DMS53 treated with DMSO at 0.1 percent for 48 hours (cell line): ENCODE data around the gene ACYP1.

Experiments
- DNase-seq: peaks from one replicate; lab custom pipeline; 2025; ENCODE audit not compliant: unreplicated experiment; lab: John Stamatoyannopoulos, UW

Gene ACYP1

GRCh38 chr14:75040959-75041358 lies 22.9 kb downstream of the ACYP1 start:
- DNase-seq = no peak

DNA sequence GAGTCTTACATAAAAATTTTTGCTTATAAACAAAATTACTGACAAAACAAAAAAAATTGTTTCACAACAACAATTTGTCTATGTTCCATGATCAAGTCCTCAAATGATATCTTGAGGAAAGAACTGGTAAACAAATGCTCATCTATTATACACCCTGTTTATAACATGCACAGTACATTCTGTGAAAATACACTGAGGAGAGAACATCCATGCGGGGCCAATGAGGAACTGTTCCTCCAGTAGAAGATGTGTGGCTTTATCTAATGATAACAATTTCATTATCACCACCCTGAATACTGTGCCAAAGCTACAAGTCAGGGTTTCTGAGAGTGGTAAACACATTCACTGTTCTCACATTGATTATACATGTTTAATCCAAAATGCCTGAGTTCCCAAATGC lies 23.3 kb downstream of the ACYP1 start:
- no peak for DNase-seq

DNA sequence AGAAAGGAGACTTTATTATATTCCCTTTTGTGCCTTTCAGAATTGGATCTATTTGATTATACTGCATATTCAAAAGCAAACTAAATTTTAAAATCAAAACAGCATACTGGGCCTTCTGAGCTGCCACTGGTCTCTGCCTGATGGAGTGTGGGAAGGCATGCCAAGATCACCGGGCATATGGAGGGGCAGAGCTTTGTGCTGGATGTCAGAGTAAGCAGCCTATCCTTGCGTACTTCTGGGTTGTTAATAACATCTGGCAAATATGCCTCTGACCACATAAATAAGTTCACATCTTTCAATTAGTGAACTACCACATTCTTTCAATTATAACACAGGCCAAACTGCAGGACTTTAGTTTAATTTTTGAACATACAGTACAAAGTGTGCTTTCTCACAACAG lies 30.9 kb downstream of the ACYP1 start:
- no peak for DNase-seq

DNA sequence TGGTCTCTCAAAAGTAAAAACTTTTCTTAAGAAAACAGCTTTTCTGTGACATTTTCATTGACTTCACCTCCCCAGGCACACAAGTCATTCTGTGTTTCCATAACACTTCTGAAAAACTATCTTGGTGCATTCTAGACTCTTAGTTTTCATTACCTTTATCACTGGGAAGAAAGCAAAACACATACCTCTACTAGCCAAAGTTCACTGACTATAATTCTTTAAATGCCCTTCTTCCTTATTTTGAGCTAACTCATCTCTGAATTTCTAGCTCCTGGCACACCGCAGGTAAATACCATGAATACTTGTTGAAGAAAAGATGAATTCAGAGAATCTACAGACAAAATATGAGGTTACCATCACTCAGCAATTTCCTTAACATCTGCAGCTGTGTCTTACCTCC lies 33.7 kb downstream of the ACYP1 start:
- no peak for DNase-seq

DNA sequence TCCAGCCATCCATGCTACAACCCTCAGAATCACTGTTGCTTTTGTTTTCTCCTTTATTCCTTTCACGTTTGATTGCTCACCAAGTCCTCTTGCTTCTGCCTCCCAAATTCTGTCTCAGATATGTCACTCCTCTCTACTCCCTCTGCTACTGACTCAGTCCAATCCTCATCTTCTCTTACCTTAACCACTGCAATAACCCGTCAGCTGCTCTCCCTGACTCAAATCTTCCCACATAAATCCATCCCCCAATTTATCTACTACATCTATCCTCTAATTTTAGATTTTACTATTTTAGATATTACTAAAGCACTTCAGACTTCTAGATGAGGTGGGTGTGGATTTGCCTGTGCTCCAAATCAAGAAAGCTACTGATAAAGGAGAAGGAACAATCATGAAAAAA lies 37.9 kb downstream of the ACYP1 start:
- DNase-seq = no peak

DNA sequence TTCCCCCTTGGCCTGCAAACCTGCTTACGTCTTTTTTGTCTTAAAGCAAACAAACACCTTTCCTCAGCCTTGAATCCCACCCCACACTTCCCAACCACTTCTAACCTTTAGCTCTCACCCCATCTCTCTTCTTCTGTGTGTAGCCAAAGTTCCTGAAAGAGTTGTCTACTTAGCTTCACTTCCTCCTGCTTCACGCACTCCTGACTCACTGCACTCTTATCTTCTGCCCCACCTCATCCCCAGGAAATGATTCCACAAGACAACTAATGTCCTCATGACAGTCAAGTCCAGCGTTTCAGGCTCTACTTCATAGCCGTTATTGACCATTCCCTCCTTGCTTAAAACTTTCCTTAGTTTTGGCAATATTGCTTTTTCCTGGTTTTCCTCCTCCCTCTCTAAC lies 38.7 kb downstream of the ACYP1 start:
- no peak for DNase-seq

DNA sequence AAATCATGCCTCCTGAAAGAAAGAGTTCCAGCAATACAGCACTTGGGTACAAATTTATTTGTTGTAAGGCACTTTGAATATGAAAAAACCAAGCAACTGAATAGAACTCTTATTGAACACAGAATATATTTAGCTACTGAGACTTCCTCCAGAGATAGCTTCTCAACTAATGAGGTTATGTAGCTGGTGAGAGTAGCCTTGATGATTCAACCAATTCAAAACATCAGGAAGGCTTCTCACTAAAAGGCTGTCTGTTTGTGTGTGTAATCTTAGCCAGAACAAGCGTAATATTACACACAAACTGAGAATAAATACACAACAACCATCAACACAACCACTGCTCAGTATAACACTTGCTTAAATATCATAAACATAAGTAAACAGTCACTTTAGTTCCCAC lies 40.7 kb downstream of the ACYP1 start:
- no peak for DNase-seq

DNA sequence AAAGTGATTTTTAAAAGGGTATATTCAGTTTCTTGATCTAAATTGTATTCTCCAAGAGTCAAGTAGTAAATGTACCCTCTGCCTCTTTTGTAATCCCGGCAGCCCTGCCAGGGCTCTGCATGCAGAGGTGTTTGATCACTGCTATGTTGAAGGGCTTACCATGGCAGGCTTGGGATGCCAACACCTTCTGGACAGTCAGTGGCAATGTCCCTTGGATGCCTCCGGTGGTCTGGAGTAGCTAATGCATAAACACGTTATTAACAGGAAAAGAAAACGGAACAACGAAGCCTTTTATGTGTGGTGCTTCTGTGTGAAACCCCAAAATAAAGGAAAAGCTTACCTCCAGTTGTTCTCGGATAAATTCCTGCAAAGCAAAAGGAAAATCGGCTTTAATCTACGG lies 41.2 kb downstream of the ACYP1 start:
- DNase-seq = no peak

- DNase-seq = no peak
Measured at GRCh38 chr14:75018694-75019093, 45.1 kb downstream of the ACYP1 start.

- DNase-seq = no peak
Measured at GRCh38 chr14:75016815-75017214, 47.0 kb downstream of the ACYP1 start.

DNA sequence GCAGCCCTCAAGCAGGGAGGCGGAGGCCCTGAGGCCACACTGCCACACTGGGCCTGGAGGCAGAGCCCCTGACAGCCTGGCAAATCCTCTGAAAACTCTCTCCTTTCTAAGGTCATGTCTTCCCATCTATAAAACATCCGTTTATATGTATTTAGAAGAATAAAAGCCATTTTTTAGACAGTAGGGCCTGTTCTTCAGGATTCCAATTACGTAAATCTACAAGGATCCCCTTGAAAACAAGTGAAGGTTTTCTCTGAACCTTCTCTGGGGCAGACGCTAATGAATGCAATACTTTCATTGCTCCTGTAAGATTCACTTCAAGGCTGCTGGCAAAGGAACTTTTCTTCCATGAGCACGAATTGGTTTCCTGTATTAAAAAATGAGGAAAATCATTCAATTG lies 48.3 kb downstream of the ACYP1 start:
- DNase-seq = no peak

DNA sequence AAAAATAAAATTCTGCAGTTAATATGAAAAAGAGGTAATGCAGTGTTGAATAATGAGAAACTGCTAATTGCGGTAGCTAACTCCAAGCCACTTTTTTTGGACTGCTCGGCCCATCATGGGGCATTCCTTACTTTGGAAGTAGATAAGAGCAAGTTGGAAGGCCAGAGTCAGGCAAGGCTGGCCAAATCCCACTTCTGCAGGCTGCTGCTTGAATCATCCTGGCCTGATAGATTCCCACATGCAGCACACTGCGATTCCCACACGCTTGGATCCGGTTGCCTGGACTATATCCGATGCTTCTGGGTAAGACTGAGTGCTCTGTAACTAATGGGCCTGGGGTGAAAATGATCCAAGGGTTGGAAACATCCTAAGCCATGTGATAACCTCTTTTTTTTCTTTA lies 50.5 kb downstream of the ACYP1 start:
- DNase-seq = no peak

DNA sequence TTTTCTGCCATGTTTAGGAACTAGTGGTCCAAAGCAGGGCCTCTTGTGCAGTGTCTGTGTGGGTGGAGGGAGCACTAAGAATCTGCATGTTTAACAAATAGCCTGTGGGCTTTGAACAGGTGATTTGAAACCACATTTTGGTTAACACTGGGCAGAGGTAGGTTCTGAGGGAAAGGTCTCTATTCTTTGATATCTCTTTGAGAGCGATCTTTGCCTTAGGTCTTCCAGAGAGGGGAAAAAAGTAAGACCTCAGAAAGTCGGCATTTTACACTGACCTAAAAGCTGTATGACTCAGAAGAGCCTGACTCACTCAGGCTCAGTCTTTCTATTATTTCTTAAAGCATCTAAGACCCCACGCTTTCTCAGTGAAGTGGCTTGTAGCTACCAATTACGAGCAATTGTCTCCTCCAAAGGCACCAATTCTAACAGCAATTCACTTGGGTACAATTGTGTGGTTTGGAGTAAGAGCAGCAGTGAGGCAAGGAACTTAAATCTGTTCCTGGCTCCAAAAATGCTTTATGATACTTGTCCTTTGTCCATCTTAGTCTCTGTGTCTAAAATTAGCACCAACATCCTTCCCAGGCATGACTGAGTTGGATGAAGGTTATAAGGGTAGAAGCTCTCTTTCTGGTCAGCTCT lies 52.3 kb downstream of the ACYP1 start:
- no peak for DNase-seq

GRCh38 chr14:75010472-75011093 lies 53.2 kb downstream of the ACYP1 start:
- no peak for DNase-seq

GRCh38 chr14:75009176-75009575 lies 54.6 kb downstream of the ACYP1 start:
- no peak for DNase-seq

- no peak for DNase-seq
Measured at GRCh38 chr14:75005357-75005756, 58.5 kb downstream of the ACYP1 start.

DNA sequence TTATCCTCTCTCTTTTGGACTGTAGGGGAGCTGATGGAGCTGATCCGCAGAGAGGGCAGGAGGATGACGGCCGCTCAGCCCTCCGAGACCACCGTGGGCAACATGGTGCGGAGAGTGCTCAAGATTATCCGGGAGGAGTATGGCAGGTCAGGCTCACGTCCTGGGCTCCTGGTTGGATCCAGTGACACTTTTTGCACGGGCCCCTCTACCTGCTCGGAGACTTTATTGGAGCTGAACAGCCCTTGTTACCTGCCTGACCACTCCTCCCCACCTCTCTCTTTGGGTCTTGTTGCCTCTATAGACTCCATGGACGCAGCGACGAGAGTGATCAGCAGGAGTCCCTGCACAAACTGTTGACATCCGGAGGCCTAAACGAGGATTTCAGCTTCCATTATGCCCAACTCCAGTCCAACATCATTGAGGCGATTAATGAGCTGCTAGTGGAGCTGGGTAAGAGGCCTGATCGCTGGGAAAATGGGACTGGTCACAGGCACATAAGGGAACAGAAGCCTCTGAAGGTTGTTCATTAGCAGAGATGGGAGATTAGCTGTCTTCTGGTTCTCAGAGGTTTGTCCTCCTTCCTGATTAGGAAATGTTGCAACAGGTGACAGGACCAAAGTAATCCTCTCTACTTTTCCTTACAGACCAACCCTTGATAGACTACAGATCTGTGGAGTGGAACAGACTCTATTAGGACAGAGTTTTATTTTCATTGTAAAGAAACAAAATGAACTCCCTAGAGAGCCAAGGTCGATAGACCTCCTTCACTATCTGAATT lies 60.4 kb downstream of the ACYP1 start:
- no peak for DNase-seq
